ENCODE measurements around the gene KDM1A.
"Not testable (repeated sequence)": the region's sequence is repeated elsewhere in the genome, so short reads cannot be mapped to it uniquely, and the experiment has no call there.

Gene KDM1A

GRCh38 chr1:23019094-23019862 lies at the start of gene KDM1A:
Gene KDM1A, plus strand, starts transcription at chr1:23019468. Its CDS starts 129 bp downstream, at chr1:23019597.
- DNase-seq (ENCODE audit: low read depth, low spot score): peak; percentile 89

- no peak for DNase-seq (ENCODE audit: low read depth, low spot score)
These were observed 49.2 kb upstream of the KDM1A start for GRCh38 chr1:22970096-22970495.

DNA sequence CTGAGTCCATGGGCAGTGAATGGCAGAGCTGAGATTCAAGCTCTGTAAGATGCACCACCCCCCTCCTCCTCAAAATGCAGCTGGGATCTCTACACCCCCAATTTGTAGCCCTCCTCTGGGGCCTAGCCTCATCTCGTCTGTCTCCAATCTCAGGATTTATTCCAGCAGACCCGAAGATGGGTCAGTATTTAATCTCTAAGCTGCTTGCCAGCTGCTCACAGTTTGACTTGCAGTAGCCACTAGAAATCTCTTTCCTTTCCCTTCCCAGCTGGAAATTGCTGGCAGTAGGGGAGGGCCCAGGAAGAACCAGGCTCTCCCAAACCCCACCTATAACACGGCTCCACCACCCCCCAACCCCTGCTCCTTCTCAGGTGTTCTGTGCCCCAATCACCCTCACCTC lies 48.1 kb upstream of the KDM1A start:
- no peak for DNase-seq (ENCODE audit: low read depth, low spot score)

GRCh38 chr1:22971611-22972405 lies 47.5 kb upstream of the KDM1A start:
- DNase-seq (ENCODE audit: low read depth, low spot score): no peak

DNA sequence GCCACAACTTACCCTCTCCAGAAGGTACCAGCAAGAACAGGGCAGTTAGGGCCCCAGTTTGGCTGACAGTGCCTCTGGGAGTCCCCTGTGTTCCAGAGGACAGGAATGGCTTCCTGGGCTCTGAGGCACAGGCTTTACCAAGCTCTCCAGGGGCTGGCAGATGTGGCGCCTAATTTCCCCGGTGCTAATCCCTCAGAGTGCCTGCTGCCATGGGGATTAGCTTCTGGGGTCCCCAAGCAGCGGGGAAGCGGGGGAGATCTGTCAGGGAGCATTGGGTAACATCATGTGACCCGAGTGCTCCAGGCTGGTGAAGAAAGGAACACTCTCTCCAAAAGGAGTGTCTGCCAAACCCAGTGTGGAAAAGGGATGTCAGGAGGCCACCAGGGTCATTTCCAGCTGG lies 46.5 kb upstream of the KDM1A start, which contains the start of gene LACTBL1:
TSS of gene LACTBL1 (minus strand) at position 107 of the 400 bp plus-strand sequence. CDS start 550 bp downstream, outside the sequence.
- no peak for DNase-seq (ENCODE audit: low read depth, low spot score)

- DNase-seq (ENCODE audit: low read depth, low spot score): no peak
These were observed 43.6 kb upstream of the KDM1A start for GRCh38 chr1:22975694-22976093.

GRCh38 chr1:22976127-22976460 lies 43.2 kb upstream of the KDM1A start:
- DNase-seq (ENCODE audit: low read depth, low spot score): no peak

DNA sequence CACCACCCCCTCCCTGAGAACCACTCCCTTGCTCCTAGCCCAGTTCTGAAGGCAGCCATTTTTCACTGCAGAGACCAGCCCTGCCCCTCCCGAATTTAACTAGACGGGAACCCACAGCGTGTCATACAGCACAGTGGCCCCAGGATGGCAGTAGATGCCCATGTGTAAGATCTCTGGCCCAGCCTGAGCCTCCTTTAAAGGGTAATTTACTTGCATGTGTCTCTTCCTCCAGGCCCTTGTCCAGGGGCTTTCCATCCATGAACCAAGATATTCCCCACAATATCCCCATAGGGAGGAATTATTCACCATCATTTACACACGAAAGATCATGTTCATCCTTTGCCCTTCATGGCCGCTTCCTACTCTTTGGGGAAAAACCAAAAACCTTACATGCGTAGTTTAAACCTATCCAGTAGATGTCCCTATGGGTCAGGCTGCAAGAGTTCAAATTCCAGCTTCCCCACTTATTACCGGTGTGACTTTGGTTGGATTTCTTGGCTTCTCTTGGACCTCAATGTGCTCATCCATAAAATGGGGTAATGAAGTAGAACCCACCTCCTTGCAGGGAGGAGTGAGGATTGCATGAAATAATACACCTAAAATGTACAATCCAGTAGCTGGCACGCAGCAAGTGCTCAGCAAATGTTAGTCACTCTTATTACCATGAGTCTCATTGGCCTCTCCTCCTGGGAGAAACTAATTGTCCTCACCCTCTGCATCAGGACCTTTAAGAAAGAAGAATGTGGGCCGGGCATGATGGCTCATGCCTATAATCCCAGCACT lies 42.6 kb upstream of the KDM1A start:
- DNase-seq (ENCODE audit: low read depth, low spot score): peak; percentile 67

- no peak for DNase-seq (ENCODE audit: low read depth, low spot score)
These were observed 41.0 kb upstream of the KDM1A start for GRCh38 chr1:22978299-22978698.

DNA sequence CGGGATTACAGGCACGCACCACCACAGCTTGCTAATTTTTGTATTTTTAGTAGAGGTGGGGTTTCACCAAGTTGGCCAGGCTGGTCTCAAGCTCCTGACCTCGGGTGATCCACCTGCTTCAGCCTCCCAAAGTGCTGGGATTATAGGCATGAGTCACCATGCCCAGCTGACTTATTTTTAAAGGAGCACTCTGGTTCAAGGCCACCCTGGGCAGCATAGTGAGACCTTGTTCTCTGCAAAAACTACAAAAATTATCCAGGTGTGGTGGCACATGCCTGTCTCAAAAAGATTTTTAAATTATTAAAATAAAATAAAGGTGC lies 38.8 kb upstream of the KDM1A start:
- DNase-seq (ENCODE audit: low read depth, low spot score): not testable (repeated sequence)

DNA sequence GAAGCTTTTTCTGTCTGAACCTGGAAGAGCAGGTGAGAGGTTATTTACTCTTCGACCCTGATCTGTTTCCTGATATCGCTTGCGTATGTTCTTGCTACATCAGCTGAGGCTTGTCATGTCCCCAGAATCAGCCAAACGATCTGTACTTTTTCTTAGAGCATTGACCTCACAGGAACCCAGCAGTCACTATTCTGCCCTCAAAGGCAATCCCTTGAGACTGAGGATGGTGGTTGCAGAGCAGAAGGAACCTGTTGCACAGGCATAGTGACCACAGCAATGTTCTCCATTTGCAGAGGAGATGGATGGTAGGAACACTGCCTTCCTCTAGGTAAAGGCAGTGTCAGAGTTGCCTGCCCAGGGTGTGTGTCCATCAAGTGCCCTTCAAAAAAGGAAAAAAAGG lies 35.3 kb upstream of the KDM1A start:
- DNase-seq (ENCODE audit: low read depth, low spot score): no peak

- not testable (repeated sequence) for DNase-seq (ENCODE audit: low read depth, low spot score)
These were observed 26.9 kb upstream of the KDM1A start for GRCh38 chr1:22992384-22992783.

DNA sequence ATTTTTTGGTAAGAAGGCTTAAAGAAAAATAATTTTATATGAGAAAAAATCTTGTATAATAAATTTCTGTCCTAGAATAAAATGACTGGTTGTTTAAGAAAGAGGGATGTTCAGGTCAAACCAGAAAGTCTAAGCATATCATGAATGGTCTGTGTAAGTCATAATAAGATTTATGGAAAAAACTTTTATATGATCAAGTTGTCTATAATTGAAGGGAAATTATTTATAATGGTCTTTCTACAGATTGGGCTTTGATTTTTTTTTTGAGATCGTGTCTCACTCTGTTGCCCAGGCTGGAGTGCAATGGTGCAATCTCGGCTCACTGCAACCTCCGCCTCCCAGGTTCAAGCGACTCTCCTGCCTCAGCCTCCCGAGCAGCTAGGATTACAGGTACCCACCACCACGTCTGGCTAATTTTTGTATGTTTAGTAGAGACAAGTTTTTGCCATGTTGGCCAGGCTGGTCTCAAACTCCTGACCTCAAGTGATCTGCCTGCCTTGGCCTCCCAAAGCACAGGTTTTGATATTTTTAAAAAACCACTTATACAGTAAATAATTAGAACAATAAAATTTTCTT lies 26.0 kb upstream of the KDM1A start:
- DNase-seq (ENCODE audit: low read depth, low spot score): not testable (repeated sequence)

GRCh38 chr1:22995774-22996173 lies 23.5 kb upstream of the KDM1A start:
- DNase-seq (ENCODE audit: low read depth, low spot score): no peak

- DNase-seq (ENCODE audit: low read depth, low spot score): not testable (repeated sequence)
These were observed 21.7 kb upstream of the KDM1A start for GRCh38 chr1:22997528-22997927.

DNA sequence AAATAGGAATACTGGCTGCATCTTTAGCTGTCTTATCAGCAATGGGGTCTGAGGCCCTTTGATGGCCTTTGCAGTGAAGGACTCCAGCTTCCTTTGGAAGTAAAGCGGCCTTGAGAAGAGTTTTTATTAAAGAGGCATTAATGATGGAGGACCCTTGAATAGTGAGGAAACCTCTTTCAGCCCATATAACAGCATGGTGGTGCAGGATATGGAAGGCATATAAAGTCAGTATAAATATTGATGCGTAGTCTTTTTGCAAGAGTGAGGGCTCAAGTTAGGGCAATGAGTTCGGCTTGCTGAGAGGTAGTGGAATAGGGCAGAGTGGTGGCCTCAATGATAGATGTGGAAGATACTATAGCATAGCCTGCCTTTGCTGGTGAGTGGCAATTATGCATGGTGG lies 19.1 kb upstream of the KDM1A start:
- DNase-seq (ENCODE audit: low read depth, low spot score): not testable (repeated sequence)

DNA sequence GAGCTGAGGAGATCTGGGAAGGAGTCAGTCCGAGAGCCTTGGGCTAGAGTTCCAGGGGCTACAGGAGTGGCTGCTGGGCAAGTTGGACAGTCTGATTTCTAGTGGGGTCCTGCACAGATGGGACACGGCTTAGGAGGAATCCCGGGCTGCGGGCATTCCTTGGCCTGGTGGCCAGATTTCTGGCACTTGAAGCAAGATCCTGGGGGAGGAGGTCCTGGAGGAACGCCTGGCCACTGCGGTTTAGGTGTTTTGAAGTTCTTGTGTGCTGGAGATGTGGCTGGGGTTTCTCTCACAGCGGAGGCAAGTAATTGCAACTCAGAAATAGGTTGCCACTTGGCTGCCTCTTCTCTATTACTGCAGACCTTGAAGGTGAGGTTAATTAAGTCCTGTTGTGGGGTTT lies 17.1 kb upstream of the KDM1A start:
- DNase-seq (ENCODE audit: low read depth, low spot score): not testable (repeated sequence)

- DNase-seq (ENCODE audit: low read depth, low spot score): no peak
These were observed 15.2 kb upstream of the KDM1A start for GRCh38 chr1:23004112-23004511.

DNA sequence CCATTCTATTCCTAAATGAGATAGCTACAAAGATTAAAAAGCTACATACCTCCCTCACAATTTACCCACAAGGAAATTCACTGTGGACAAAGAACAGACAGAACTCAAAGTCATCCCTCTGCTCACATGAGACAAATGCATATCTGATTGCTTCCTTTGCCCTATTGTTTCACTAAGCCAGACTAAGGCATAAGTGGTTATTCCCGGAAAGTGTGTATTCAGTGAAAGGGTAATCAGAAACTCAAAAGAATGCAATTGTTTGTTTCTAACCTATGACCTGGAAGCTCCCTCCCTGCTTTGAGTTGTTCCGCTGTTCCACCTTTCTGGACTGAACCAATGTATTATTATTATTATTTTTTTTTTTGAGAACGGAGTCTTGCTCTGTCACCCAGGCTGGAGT lies 14.5 kb upstream of the KDM1A start:
- DNase-seq (ENCODE audit: low read depth, low spot score): not testable (repeated sequence)

- DNase-seq (ENCODE audit: low read depth, low spot score): no peak
These were observed 12.2 kb upstream of the KDM1A start for GRCh38 chr1:23007106-23007505.

DNA sequence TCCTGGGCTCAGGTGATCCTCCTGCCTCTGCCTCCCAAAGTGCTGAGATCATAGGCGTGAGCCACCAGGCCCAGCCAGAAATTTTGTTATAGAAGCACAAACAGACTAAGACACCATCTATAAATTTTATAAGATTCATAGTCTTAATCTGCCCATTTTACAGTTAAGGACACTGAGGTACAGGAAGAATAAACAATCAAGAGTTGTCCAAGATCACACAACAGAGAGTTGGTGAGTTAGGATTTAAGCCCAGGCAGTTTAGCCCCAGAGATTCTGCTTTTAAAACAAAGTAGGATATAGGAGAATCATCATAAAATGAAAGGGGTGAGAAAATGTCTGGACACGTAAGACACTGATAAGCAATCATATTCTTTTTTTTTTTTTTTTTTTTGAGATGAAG lies 10.4 kb upstream of the KDM1A start:
- DNase-seq (ENCODE audit: low read depth, low spot score): no peak

DNA sequence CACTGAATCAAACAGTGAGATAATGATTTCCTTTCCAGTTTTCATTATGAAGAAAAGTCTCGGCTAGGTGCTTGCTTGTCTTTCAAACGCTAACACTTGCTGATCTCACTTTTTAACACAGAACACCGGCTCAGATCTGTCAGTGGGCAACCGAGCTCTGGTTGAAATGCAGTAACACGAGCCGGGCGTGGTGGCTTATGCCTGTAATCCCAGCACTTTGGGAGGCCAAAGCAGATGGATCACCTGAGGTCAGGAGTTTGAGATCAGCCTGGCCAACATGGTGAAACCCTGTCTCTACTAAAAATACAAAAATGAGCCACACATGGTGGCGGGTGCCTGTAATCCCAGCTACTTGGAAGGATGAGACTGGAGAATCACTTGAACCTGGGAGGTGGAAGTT lies 9.2 kb upstream of the KDM1A start:
- DNase-seq (ENCODE audit: low read depth, low spot score): not testable (repeated sequence)
